GM12878 (cell line): ENCODE measurements around the gene TOM1L1. TPM values are rescaled to one million over a fixed set of nuclear protein-coding genes. Genes with fewer than 3 reads are reported as not detected.

ENCODE experiments used
- CBFB ChIP-seq: IDR thresholded peaks from 2 replicates; pipeline ENCODE4 v1.6.1; 2016; ENCODE audit warnings: antibody characterized with exemption, low read depth
- CBX5 ChIP-seq: sonication (generic); IDR thresholded peaks from 2 replicates; pipeline ENCODE4 v1.6.1; 2016; ENCODE audit warnings: low read depth, moderate library complexity, mild to moderate bottlenecking, inconsistent platforms
- CHD1 ChIP-seq: IDR thresholded peaks from 2 replicates; pipeline ENCODE4 v1.6.1; 2012; ENCODE audit warnings: low read depth, low read length, improper control_type of control experiment
- DPF2 ChIP-seq: fragments of 450-650 bp; IDR thresholded peaks from 2 replicates; pipeline ENCODE4 v1.6.1; 2017; ENCODE audit warnings: mild to moderate bottlenecking
- ESRRA ChIP-seq: IDR thresholded peaks from 2 replicates; pipeline ENCODE4 v1.6.1; 2012; ENCODE audit warnings: mild to moderate bottlenecking, low read length, improper control_type of control experiment
- MTA2 ChIP-seq: fragments of 450-650 bp; IDR thresholded peaks from 2 replicates; pipeline ENCODE4 v1.6.1; 2016; ENCODE audit warnings: low read depth, mild to moderate bottlenecking, moderate library complexity
- NFXL1 ChIP-seq: fragments of 450-650 bp; IDR thresholded peaks from 2 replicates; pipeline ENCODE4 v1.6.1; 2017; ENCODE audit warnings: antibody characterized with exemption, mild to moderate bottlenecking, borderline replicate concordance
- NFYB ChIP-seq: IDR thresholded peaks from 2 replicates; pipeline ENCODE4 v1.6.1; 2011; ENCODE audit warnings: low read depth, mild to moderate bottlenecking, low read length, improper control_type of control experiment, moderate library complexity; ENCODE audit not compliant: insufficient read depth
- RBBP5 ChIP-seq: fragments of 200-600 bp; sonication (generic); conservative IDR thresholded peaks from 2 replicates; pipeline ENCODE4 v1.6.1; 2016
- SMAD1 ChIP-seq: fragments of 450-650 bp; IDR thresholded peaks from 2 replicates; pipeline ENCODE4 v1.6.1; 2018; ENCODE audit warnings: mild to moderate bottlenecking, low read depth; ENCODE audit not compliant: partially characterized antibody
- SUZ12 ChIP-seq: fragments of 200-600 bp; sonication (generic); IDR thresholded peaks from one replicate; pipeline ENCODE4 v1.6.1; 2018; ENCODE audit warnings: antibody characterized with exemption, mild to moderate bottlenecking; ENCODE audit not compliant: unreplicated experiment
- TCF12 ChIP-seq: IDR thresholded peaks from 2 replicates; pipeline ENCODE4 v1.6.1; 2011; ENCODE audit warnings: low read depth, mild to moderate bottlenecking, low read length
- ZNF687 ChIP-seq: fragments of 450-650 bp; IDR thresholded peaks from 2 replicates; pipeline ENCODE4 v1.6.1; 2017; ENCODE audit warnings: mild to moderate bottlenecking, moderate library complexity
- ZSCAN29 ChIP-seq: fragments of 450-650 bp; IDR thresholded peaks from 2 replicates; pipeline ENCODE4 v1.6.1; 2017; ENCODE audit warnings: mild to moderate bottlenecking, moderate library complexity
- polyA plus RNA-seq, 11 experiments: library from polyadenylated mRNA; depleted of rRNA in 4 of 11; unstranded in 6 of 11; stranded (reverse) in 5 of 11; fragments of >200 nt; fragmentation: Nextera tagmentation in 4 of 11; fragmentation: Illumina TruSeq in 1 of 11; extraction: Ambion mirVana in 4 of 11; extraction: Trizol in 1 of 11; gene quantifications; 1 replicate in 1 of 11; 2 replicates in 10 of 11; pipeline versions ENCODE4 v1.2.1 to v1.2.3, GENCODE V29; 2011 to 2016; ENCODE audit warnings: inconsistent platforms in 2 of 11, missing spikeins in 2 of 11, low read depth in 1 of 11
- total RNA-seq, 4 experiments: library from RNA; depleted of rRNA in 3 of 4; stranded (reverse); fragments of >200 nt in 3 of 4; fragmentation: Illumina TruSeq in 1 of 4; extraction: Trizol in 1 of 4; gene quantifications; 2 replicates each; pipeline versions ENCODE4 v1.2.1 to v1.2.3, GENCODE V29; 2013 to 2021
- TF ChIP-seq, protein P1 (sequence below): fragments of 450-650 bp; formaldehyde crosslinking; IDR thresholded peaks from 2 replicates; pipeline ENCODE4 v1.4.0; 2022; ENCODE audit warnings: mild to moderate bottlenecking, moderate library complexity
- TF ChIP-seq, protein P2 (sequence below): IDR thresholded peaks from 2 replicates; pipeline ENCODE4 v1.6.1; 2012; ENCODE audit warnings: low read depth, low read length, improper control_type of control experiment
- TF ChIP-seq, protein P3 (sequence below): fragments of 450-650 bp; IDR thresholded peaks from 2 replicates; pipeline ENCODE4 v1.6.1; 2018; ENCODE audit warnings: borderline replicate concordance, mild to moderate bottlenecking; ENCODE audit not compliant: partially characterized antibody

Gene TOM1L1
- total and polyA plus RNA-seq, 10 of the 15 experiments (the other 5 are each of a cell fraction or from before 2014, with no cell fraction given), result 1.9 to 8.8 (median 2.5) TPM

- TF ChIP-seq CBX5 (no peak), CHD1 (no peak), SMAD1 (no peak), NFXL1 (no peak), DPF2 (no peak), ZSCAN29 (no peak), MTA2 (no peak), RBBP5 (peak; percentile 99), TCF12 (no peak), ESRRA (no peak), CBFB (peak; percentile 100), ZNF687 (peak; percentile 52), NFYB (no peak; the same call in 1 of the 2 replicates), SUZ12 (no peak)
- TF ChIP-seq, protein P1, sequence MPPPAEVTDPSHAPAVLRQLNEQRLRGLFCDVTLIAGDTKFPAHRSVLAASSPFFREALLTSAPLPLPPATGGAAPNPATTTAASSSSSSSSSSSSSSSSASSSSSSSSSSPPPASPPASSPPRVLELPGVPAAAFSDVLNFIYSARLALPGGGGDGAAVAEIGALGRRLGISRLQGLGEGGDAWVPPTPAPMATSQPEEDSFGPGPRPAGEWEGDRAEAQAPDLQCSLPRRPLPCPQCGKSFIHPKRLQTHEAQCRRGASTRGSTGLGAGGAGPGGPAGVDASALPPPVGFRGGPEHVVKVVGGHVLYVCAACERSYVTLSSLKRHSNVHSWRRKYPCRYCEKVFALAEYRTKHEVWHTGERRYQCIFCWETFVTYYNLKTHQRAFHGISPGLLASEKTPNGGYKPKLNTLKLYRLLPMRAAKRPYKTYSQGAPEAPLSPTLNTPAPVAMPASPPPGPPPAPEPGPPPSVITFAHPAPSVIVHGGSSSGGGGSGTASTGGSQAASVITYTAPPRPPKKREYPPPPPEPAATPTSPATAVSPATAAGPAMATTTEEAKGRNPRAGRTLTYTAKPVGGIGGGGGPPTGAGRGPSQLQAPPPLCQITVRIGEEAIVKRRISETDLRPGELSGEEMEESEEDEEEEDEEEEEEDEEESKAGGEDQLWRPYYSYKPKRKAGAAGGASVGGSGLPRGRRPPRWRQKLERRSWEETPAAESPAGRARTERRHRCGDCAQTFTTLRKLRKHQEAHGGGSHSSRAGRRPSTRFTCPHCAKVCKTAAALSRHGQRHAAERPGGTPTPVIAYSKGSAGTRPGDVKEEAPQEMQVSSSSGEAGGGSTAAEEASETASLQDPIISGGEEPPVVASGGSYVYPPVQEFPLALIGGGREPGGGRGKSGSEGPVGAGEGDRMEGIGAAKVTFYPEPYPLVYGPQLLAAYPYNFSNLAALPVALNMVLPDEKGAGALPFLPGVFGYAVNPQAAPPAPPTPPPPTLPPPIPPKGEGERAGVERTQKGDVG (CRISPR knock-in tag), result no peak
- TF ChIP-seq, protein P2, sequence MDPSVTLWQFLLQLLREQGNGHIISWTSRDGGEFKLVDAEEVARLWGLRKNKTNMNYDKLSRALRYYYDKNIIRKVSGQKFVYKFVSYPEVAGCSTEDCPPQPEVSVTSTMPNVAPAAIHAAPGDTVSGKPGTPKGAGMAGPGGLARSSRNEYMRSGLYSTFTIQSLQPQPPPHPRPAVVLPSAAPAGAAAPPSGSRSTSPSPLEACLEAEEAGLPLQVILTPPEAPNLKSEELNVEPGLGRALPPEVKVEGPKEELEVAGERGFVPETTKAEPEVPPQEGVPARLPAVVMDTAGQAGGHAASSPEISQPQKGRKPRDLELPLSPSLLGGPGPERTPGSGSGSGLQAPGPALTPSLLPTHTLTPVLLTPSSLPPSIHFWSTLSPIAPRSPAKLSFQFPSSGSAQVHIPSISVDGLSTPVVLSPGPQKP, result no peak
- TF ChIP-seq, protein P3, sequence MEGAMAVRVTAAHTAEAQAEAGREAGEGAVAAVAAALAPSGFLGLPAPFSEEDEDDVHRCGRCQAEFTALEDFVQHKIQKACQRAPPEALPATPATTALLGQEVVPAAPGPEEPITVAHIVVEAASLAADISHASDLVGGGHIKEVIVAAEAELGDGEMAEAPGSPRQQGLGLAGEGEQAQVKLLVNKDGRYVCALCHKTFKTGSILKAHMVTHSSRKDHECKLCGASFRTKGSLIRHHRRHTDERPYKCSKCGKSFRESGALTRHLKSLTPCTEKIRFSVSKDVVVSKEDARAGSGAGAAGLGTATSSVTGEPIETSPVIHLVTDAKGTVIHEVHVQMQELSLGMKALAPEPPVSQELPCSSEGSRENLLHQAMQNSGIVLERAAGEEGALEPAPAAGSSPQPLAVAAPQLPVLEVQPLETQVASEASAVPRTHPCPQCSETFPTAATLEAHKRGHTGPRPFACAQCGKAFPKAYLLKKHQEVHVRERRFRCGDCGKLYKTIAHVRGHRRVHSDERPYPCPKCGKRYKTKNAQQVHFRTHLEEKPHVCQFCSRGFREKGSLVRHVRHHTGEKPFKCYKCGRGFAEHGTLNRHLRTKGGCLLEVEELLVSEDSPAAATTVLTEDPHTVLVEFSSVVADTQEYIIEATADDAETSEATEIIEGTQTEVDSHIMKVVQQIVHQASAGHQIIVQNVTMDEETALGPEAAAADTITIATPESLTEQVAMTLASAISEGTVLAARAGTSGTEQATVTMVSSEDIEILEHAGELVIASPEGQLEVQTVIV, result peak; percentile 25
Measured at GRCh38 chr17:54968262-54968987, 67.8 kb downstream of the TOM1L1 start, which contains the start of the genes COX11 and STXBP4 (continued).
